Esophagus muscularis mucosa (tissue), 4 donors: ENCODE results near the gene C1orf167. TPM values are rescaled to one million over a fixed set of nuclear protein-coding genes. Genes with fewer than 3 reads are reported as not detected.

Experiments used
- DNase-seq: peaks from one replicate; pipeline ENCODE4 v3.0.0-alpha.2; 2017; ENCODE audit errors: extremely low spot score
- H3K27ac ChIP-seq, 4 donors: fragments of 200-600 bp; sonication (generic); replicated peaks in 1 of 4; 1 replicate in 3 of 4; 2 replicates in 1 of 4; pipeline ENCODE4 v1.5.1; 2016 to 2019; ENCODE audit warnings: mild to moderate bottlenecking in 1 of 4
- H3K27me3 ChIP-seq, 4 donors: fragments of 200-600 bp; sonication (generic); one replicate each; pipeline versions ENCODE4 v1.5.1 to v1.6.0; 2016 to 2019
- H3K36me3 ChIP-seq, 4 donors: fragments of 200-600 bp; sonication (generic); one replicate each; pipeline ENCODE4 v1.5.1; 2016 to 2019
- H3K4me1 ChIP-seq, 4 donors: fragments of 200-600 bp; sonication (generic); one replicate each; pipeline ENCODE4 v1.5.1; 2016 to 2019
- H3K4me3 ChIP-seq, 4 donors: fragments of 200-600 bp; sonication (generic); 1 replicate in 2 of 4; 2 replicates in 2 of 4; pipeline ENCODE4 v1.5.1; 2016 to 2019; ENCODE audit warnings: mild to moderate bottlenecking in 4 of 4, moderate library complexity in 1 of 4
- H3K9me3 ChIP-seq, 4 donors: fragments of 200-600 bp; sonication (generic); 1 replicate in 3 of 4; 2 replicates in 1 of 4; pipeline ENCODE4 v1.5.1; 2016 to 2019
- CTCF ChIP-seq, 3 experiments: fragments of 200-600 bp in 2 of 3; fragments of 450-650 bp in 1 of 3; sonication (generic) in 2 of 3; IDR thresholded peaks; one replicate each; pipeline ENCODE4 v1.5.1; 2017 to 2019; ENCODE audit warnings: antibody characterized with exemption in 3 of 3, mild to moderate bottlenecking in 2 of 3, moderate library complexity in 1 of 3
- EP300 ChIP-seq: sonication (generic); formaldehyde crosslinking; IDR thresholded peaks from one replicate; pipeline ENCODE4 v1.6.1; 2017; ENCODE audit warnings: antibody characterized with exemption
- POLR2A ChIP-seq: fragments of 450-650 bp; IDR thresholded peaks from one replicate; pipeline ENCODE4 v1.6.1; 2017; ENCODE audit warnings: antibody characterized with exemption, moderate library complexity, mild to moderate bottlenecking, low read depth
- POLR2AphosphoS5 ChIP-seq, 2 donors: sonication (generic); formaldehyde crosslinking; IDR thresholded peaks; one replicate each; pipeline ENCODE4 v1.6.1; 2017; ENCODE audit warnings: antibody characterized with exemption in 2 of 2
- WGBS: methylation state at CpG from one replicate; pipeline ENCODE4 v1.1.5; 2018; 5-methylcytosine and 5-hydroxymethylcytosine counted together
- intact Hi-C: fragments of 100-400 bp; cut with DNase I; formaldehyde crosslinking; loops from one replicate; pipeline ENCODE4 v1.15.1; 2023
- total RNA-seq, 4 donors: library from RNA; depleted of rRNA; stranded (reverse); fragments of >200 nt; gene quantifications; one replicate each; pipeline versions ENCODE4 v1.1.0 to v1.2.1, GENCODE V29; 2016

Gene C1orf167
- total RNA-seq, 4 donors from 2014 or later: 2.3 to 4.3 TPM; not detected in 2

GRCh38 chr1:11833497-11833896 lies 71.5 kb downstream of the C1orf167 start:
- peaks cover 72 to 100% (median 99%) of the 10 kb centered on the region in 4 donors for H3K36me3 ChIP-seq
- WGBS: 92% methylated on average over 8 of the region's 8 CpGs
- no peaks in the 10 kb centered on the region for H3K27me3 ChIP-seq
- TF ChIP-seq POLR2AphosphoS5 (IDR thresholded peaks at IDR 0.05) (no peak), POLR2A (no peak), EP300 (no peak), CTCF (IDR thresholded peaks at IDR 0.05) (no peak)
- H3K4me3 ChIP-seq: no peak overlapping the region
- intact Hi-C loops: no loop called here
- no peak for DNase-seq
- no peak overlapping the region for H3K27ac ChIP-seq
- H3K4me1 ChIP-seq: peaks cover 0 to 2% (median 0%) of the 10 kb centered on the region in 4 donors
- H3K9me3 ChIP-seq: no peaks in the 10 kb centered on the region

- H3K27ac ChIP-seq: no peak overlapping the region
- DNase-seq: no peak
- no peak for TF ChIP-seq POLR2A
- no peak for TF ChIP-seq CTCF (IDR thresholded peaks at IDR 0.05)
- no peak for TF ChIP-seq EP300
- no peak for TF ChIP-seq POLR2AphosphoS5 (IDR thresholded peaks at IDR 0.05)
- H3K27me3 ChIP-seq: no peaks in the 10 kb centered on the region
- intact Hi-C loops: no loop called here
- peaks cover 0 to 5% (median 0%) of the 10 kb centered on the region in 4 donors for H3K4me1 ChIP-seq
- no peak overlapping the region for H3K4me3 ChIP-seq
- 86% methylated on average over 10 of the region's 13 CpGs for WGBS
- peaks cover 68 to 100% (median 98%) of the 10 kb centered on the region in 4 donors for H3K36me3 ChIP-seq
- H3K9me3 ChIP-seq: no peaks in the 10 kb centered on the region
Measured at GRCh38 chr1:11833900-11834299, 71.9 kb downstream of the C1orf167 start.

DNA sequence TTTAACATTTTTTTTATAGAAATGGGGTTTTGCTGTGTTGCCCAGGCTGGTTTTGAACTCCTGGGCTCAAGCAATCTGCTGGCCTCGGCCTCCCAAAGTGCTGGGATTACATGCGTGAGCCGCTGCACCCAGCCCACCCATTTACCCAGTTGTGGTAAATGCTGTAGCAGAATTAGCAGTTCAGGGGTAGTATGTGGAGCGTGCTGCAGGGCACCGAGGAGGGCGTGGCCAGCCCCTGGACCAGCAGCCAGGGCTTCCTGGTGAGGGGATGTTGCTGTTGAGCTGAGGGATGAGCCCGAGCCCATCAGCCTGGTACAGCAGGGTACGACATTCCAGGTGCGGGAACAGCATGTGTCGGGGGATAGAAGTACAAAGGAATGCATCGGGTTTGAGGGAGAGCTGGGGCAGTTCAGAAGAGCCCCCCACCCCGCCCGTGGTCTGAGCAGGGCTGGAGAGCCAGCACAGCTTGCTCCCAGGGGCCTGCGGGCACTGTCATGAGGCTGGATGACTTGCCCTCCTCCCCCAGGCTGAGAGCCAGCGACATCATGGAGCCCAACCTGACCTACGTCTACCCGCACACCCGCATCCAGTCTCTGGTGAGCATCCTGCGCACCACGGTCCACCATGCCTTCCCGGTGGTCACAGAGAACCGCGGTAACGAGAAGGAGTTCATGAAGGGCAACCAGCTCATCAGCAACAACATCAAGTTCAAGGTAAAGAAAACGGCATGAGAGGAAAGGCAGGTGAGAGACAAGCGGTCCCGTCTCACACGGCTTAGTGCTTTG lies 73.6 kb downstream of the C1orf167 start:
- intact Hi-C loops: loop anchor here (5.0 kb wide), 2 partner anchors 132 to 197 kb away; no protein-coding TSS in a partner anchor
- H3K27ac ChIP-seq: no peak overlapping the region
- DNase-seq: no peak
- TF ChIP-seq POLR2AphosphoS5 (IDR thresholded peaks at IDR 0.05): no peak
- no peak for TF ChIP-seq CTCF (IDR thresholded peaks at IDR 0.05)
- no peak for TF ChIP-seq POLR2A
- no peak for TF ChIP-seq EP300
- H3K36me3 ChIP-seq: peaks cover 69 to 100% (median 98%) of the 10 kb centered on the region in 4 donors
- H3K27me3 ChIP-seq: no peaks in the 10 kb centered on the region
- H3K4me3 ChIP-seq: no peak overlapping the region
- 94% methylated on average over 24 of the region's 28 CpGs for WGBS
- H3K4me1 ChIP-seq: peaks cover 0 to 5% (median 0%) of the 10 kb centered on the region in 4 donors
- no peaks in the 10 kb centered on the region for H3K9me3 ChIP-seq

GRCh38 chr1:11836955-11837766 lies 75.2 kb downstream of the C1orf167 start:
- H3K4me1 ChIP-seq: peaks cover 0 to 5% (median under 1%) of the 10 kb centered on the region in 4 donors

More at GRCh38 chr1:11836955-11837766, 75.2 kb downstream of the C1orf167 start:
- Histone ChIP-seq H3K36me3 (peaks cover 83 to 99% (median 98%) of the 10 kb centered on the region in 4 donors), H3K27me3 (no peaks in the 10 kb centered on the region), H3K9me3 (no peaks in the 10 kb centered on the region), H3K27ac (no peak overlapping the region), H3K4me3 (no peak overlapping the region)
- 84% methylated on average over 23 of the region's 36 CpGs for WGBS
- intact Hi-C loops: loop anchor here (5.0 kb wide), 2 partner anchors 130 to 195 kb away; no protein-coding TSS in a partner anchor
- DNase-seq: no peak
- TF ChIP-seq POLR2A (no peak), EP300 (no peak)
